Measurements from ENCODE around the gene ATP2B2. TPM values are rescaled to one million over a fixed set of nuclear protein-coding genes. Genes with fewer than 3 reads are reported as not detected.

ATP2B2 gene
- total RNA-seq, 4 donors from 2014 or later, result 0.09 to 0.12 TPM; not detected in 2

DNA sequence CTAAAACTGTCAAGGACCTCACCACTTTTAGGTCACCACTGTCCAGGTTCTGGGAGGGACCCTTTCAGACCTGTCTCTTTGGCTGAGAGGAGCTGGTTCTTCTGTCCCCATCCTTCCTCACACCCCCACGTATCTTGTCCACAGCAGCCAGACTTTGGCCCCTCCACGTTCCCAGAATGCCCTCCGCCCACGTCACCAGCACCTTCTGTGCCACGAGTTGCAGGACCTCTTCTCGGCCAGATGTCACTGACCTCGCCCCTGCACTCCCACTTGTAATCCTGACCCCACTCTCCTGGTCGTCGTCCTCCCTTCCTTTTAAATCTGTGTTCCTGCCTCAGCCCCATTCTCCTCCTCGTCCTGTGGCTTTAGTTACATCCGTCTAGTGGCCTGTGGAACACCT is 161.9 kb downstream of the ATP2B2 start:
- ATAC-seq (ENCODE audit: low FRiP score) (no peak), DNase-seq (ENCODE audit: low spot score) (no peak)
- TF ChIP-seq, protein P1, sequence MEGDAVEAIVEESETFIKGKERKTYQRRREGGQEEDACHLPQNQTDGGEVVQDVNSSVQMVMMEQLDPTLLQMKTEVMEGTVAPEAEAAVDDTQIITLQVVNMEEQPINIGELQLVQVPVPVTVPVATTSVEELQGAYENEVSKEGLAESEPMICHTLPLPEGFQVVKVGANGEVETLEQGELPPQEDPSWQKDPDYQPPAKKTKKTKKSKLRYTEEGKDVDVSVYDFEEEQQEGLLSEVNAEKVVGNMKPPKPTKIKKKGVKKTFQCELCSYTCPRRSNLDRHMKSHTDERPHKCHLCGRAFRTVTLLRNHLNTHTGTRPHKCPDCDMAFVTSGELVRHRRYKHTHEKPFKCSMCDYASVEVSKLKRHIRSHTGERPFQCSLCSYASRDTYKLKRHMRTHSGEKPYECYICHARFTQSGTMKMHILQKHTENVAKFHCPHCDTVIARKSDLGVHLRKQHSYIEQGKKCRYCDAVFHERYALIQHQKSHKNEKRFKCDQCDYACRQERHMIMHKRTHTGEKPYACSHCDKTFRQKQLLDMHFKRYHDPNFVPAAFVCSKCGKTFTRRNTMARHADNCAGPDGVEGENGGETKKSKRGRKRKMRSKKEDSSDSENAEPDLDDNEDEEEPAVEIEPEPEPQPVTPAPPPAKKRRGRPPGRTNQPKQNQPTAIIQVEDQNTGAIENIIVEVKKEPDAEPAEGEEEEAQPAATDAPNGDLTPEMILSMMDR (IDR thresholded peaks at IDR 0.05), result no peak

DNA sequence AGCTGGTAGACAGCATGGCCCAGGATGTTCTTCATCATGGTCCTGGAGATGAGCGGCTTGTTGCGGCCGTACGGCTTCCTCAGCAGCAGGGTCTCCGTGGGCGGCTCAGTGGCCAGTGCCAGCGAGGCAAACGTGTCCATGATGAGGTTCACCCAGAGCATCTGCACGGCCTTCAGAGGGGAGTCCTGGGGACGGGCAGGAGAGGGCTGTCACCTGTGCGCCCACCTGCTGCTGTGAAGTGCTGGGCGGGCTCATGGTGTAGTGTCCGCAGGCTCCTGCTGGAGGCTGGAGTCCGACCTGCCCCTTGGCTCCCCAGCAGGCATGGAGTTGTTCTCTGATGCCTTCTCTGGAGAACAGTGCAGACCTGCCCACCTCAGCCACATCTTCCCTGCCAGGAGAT is 162.6 kb downstream of the ATP2B2 start:
- DNase-seq (ENCODE audit: low spot score) (no peak), ATAC-seq (ENCODE audit: low FRiP score) (no peak)
- TF ChIP-seq, protein P1 (IDR thresholded peaks at IDR 0.05), result no peak

DNA sequence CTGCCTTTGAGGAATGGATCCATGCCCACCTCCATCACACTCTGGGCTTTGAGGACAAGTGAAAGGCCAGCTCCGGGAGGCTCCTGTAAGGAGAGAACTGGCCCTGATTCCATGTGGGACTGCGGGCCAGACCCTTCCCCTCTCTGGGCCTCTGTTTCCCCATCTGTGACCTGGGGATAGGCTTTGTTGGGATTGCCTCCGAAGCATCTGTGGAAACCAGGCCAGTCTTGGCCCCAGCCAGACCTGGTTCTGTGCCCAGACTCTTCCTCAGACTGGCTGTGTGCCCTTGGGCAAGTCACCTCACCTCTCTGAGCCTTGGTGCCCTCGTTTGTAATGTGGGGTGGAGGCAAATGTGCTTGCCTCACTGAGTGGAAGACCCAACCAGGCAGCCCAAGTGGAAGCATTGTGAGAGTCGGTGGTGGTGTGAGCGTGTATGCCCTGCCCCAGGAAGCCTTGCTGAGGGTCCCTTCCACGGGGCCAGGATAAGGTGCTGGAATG is 163.4 kb downstream of the ATP2B2 start:
- TF ChIP-seq, protein P1 (IDR thresholded peaks at IDR 0.05), result no peak
- ATAC-seq (ENCODE audit: low FRiP score), result no peak
- DNase-seq (ENCODE audit: low spot score), result no peak

DNA sequence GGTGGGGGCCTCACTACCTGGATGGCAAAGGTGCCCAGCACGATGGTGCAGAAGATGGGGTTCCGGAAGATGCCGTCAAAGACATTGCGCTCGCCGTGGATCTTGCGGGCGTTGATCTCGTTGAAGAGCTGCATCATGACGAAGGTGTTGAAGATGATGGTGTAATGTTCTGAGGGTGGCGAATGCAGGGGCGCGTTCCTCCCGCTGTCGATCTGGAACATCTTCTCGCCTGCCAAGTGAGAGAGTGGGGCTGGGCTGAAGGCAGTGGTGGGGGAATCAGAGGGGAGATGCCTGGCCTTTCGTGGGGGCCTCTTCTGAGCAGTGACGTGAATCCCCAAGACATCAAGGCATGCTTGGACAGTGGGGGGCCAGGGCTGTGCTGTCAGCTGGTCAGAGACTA is 164.9 kb downstream of the ATP2B2 start:
- no peak for DNase-seq (ENCODE audit: low spot score)
- no peak for ATAC-seq (ENCODE audit: low FRiP score)
- TF ChIP-seq, protein P1 (IDR thresholded peaks at IDR 0.05), result no peak

DNA sequence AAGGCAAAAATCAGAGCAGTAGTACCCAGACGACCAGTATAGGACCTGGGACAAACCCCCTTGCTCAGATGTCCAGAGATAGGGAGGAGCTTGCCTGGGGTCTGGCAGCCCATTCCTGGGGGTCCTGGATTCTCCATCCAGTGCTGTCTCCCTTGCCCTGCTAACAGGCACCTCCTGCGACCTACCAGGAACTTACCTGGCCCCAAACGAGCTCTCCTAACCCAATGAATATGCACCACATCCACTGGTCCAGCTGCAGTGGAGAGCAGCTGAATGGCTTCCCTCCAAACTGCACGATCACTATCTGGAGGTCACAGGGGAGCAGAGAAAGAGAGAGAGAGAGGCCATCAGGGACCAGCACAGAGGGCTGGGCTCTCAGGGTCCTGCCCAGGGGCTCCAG is 165.3 kb downstream of the ATP2B2 start:
- DNase-seq (ENCODE audit: low spot score), result no peak

DNA sequence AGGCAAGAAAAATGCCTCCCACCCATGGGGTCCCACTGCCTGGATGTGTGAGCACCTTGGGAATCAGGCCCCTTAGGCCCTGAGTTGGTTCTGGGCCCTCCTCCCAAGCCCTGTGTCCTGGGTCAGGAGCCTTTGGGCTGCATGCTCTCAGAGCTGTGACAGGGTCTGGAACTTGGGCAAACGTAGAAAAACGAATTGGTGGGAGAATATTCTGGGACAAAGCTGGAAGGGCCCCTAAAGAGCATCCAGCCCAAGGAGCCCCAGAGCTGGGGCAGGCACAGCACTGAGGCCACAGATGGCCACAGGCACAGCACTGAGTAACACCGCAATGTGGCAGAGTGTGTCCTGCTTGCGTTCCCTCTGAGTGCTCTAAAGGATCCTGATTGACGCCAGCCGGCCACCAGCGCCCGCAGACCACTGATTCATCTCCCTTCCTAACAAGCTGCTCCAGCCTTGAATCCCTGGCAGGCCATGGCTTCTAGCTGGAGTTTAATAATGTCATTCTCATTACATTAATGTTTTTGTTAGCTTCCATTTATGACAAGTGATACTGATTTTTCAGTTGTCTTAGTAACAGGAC is 165.9 kb downstream of the ATP2B2 start:
- TF ChIP-seq, protein P1 (IDR thresholded peaks at IDR 0.05), result no peak
- DNase-seq (ENCODE audit: low spot score) (no peak), ATAC-seq (ENCODE audit: low FRiP score) (no peak)

More for the DNA sequence above, 165.3 kb downstream of the ATP2B2 start:
- ATAC-seq (ENCODE audit: low FRiP score), result no peak
- TF ChIP-seq, protein P1 (IDR thresholded peaks at IDR 0.05), result no peak
